Measurements from ENCODE around the gene ILF2.
A peak's percentile ranks its signal among the peaks of the same experiment; 100 is the strongest.
"Not testable (repeated sequence)": the region's sequence is repeated elsewhere in the genome, so short reads cannot be mapped to it uniquely, and the experiment has no call there.

Gene ILF2

DNA sequence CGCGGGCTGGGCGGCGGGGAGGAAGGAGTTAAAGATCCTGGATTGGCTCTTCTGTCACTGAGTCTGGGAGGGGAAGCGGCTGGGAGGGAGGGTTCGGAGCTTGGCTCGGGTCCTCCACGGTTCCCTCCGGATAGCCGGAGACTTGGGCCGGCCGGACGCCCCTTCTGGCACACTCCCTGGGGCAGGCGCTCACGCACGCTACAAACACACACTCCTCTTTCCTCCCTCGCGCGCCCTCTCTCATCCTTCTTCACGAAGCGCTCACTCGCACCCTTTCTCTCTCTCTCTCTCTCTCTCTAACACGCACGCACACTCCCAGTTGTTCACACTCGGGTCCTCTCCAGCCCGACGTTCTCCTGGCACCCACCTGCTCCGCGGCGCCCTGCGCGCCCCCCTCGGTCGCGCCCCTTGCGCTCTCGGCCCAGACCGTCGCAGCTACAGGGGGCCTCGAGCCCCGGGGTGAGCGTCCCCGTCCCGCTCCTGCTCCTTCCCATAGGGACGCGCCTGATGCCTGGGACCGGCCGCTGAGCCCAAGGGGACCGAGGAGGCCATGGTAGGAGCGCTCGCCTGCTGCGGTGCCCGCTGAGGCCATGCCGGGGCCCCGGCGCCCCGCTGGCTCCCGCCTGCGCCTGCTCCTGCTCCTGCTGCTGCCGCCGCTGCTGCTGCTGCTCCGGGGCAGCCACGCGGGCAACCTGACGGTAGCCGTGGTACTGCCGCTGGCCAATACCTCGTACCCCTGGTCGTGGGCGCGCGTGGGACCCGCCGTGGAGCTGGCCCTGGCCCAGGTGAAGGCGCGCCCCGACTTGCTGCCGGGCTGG is 7.9 kb upstream of the ILF2 start, which contains the start of gene NPR1:
TSS of gene NPR1 (plus strand) at position 170 of the 818 bp plus-strand sequence. CDS start at position 591, 421 bp downstream.
- peak; percentile 21 for DNase-seq

DNA sequence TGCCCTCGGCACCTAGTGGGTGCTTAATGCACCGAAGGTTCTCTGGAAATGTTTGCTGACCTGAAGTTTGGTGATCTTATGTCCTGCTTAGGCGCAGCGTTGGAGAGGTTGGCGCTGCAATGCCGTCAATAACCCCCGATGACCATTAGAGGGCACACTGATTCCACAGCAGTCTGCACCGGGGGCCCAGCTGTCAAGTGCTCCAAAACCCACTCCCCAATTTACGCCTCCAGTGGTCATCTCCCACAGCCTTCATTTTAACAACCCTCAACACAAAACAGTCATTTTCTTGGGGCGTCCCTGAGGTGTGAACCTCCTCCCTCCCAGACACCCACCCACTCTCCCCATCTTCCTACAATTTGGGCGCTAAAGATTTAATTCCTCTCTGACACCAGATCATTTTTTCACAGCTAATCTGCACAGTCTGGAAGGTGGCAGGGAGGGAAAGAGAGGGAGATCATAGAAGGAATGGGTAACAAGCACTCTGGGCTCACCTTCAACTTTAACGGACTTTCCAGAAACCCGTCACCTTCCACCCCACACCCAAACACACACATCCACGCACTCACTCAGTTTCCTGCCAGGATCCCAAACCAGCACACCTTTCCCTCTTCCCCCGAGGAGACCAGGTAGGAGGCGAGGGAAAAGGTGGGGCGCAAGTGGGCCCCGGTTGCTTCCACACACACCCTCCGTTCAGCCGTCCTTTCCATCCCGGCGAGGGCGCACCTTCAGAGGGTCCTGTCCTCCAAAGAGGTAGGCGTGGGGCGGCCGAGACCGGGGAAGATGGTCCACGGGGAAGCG is 7.1 kb upstream of the ILF2 start:
- DNase-seq = peak; percentile 69

- no peak for DNase-seq
Observed at GRCh38 chr1:153673511-153673910, 2.7 kb upstream of the ILF2 start.

DNA sequence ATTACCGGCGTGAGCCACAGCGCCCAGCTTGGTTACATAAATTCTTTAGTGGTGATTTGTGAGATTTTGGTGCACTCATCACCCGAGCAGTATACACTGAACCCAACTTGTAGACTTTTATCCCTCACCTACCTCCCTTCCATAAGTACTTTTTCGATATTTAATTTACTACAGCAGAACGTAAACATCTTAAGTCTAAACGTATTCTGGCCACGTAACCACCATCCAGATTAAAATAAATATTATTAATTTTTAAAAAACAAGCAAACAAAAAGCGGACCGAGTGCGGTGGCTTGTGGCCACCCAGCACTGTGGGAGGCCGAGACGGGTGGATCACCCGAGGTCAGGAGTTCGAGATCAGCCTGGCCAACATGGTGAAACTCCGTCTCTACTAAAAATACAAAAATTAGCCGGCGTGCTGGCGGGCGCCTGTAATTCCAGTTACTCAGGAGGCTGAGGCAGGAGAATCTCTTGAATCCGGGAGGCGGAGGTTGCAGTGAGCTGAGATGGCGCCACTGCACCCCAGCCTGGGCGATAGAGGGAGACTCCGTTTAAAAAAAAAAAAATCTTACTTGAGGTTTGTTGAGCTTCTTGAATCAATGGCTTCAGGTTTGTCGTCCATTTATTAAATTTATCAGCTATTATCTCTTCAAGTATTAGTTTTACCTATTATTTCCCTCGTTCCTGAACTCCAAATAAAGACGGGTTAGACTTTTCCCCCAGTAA is 998 bp upstream of the ILF2 start:
- DNase-seq = peak; percentile 70

DNA sequence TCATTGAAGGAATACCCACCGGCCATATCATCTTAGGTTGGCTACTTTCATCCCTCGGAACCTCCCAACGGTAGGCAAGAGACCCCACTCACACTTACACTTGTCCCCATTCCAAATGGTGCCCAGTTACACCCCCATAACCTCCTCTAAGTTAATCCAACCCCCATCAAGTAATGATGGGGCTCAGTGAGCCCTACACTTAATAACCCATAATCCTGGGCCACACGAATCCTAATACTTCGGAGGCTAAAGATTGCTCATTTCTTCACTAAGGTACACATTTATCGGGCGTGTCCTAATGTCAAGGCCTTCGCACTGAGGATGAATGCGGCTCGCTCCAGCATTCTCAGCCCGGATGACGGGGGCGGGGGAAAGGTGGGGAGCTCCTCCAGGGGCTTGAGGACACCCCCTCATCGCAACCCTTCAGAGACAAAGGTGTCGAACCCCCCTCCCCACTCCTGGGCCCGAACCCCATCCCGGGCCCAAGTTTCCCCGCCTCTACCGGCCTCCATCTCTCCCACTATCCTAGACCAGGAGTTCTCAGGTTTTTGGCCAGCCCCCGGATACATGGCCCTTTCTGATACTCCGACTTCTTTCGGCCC is 435 bp downstream of the ILF2 start:
- DNase-seq = no peak

GRCh38 chr1:153669606-153670005 is 1.2 kb downstream of the ILF2 start:
- no peak for DNase-seq

GRCh38 chr1:153668672-153669071 is 2.1 kb downstream of the ILF2 start:
- DNase-seq = not testable (repeated sequence)

GRCh38 chr1:153667439-153667838 is 3.4 kb downstream of the ILF2 start:
- no peak for DNase-seq

- no peak for DNase-seq
Observed at GRCh38 chr1:153663211-153663610, 7.6 kb downstream of the ILF2 start.

DNA sequence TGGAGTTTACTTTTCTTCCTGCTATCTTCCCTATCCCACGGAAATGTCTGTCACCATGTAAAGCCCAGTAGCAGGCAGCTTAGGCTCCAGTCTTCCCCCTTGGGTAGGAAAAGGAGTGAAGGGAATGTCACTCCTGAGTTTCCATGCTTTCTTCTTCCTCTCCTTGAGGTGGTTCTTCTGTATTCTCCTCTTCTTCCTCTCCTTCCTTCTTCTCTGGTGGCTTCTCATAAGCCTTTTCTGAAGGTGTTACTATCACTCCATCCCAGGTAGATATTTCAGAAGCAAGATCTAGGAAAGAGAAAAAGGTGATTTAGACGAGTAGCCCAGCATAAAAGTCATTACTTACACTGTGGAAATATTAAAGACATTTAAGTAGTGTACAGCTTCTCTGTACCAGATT is 8.5 kb downstream of the ILF2 start:
- no peak for DNase-seq

- DNase-seq = no peak
Observed at GRCh38 chr1:153661111-153661708, 9.6 kb downstream of the ILF2 start.

DNA sequence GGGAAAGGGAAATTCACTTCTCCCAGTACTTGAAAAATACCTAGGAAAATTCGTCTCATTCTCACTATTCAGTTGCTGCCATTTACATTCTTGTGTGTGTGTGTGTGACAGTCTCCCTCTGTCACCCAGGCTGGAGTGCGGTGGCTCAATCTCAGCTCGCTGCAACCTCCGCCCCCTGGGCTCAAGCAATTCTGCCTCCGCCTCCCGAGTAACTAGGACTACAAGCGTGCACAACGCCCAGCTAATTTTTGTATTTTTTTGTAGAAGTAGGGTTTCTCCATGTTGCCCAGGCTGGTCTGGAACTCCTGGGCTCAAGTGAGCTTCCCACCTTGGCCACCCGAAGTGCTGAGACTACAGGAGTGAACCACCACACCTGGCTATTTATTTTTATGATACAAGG is 11.1 kb downstream of the ILF2 start:
- DNase-seq = no peak

- no peak for DNase-seq
Observed at GRCh38 chr1:153659175-153659534, 11.6 kb downstream of the ILF2 start.

GRCh38 chr1:153658400-153659174 is 12.2 kb downstream of the ILF2 start, which contains the start of gene SNAPIN:
Gene SNAPIN (plus strand): TSS chr1:153658703. CDS start chr1:153658744, 41 bp downstream.
- DNase-seq = peak; percentile 95

GRCh38 chr1:153655333-153655732 is 15.5 kb downstream of the ILF2 start:
- no peak for DNase-seq

- DNase-seq = no peak
Observed at GRCh38 chr1:153652805-153653500, 17.8 kb downstream of the ILF2 start.

DNA sequence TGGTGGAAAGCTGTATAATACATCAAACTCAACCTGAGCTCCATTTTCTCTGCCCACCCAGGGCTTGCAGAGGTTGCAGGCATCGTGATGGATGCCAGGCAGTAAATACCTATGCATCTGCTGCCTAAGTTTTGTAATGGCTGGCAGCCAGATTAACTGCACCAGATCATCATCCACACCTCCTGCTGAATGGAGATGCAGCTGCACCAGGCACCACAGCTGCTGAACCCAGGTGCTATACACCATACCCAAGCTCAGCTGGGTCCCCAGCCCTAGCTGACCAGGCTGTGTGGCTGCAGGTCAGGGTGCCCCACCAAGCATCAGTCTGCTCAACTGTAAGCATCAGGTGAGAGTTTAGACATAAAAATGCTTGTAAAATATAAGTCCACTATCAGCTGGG is 19.0 kb downstream of the ILF2 start:
- no peak for DNase-seq

- no peak for DNase-seq
Observed at GRCh38 chr1:153649863-153650235, 20.9 kb downstream of the ILF2 start.

- DNase-seq = no peak
Observed at GRCh38 chr1:153649137-153649862, 21.5 kb downstream of the ILF2 start.

GRCh38 chr1:153648000-153648643 is 22.7 kb downstream of the ILF2 start:
- no peak for DNase-seq
